GM19240 (cell line): ENCODE results near the gene POLRMT.
"Not testable (repeated sequence)": the region's sequence is repeated elsewhere in the genome, so short reads cannot be mapped to it uniquely, and the experiment has no call there.

ENCODE experiments used
- DNase-seq: peaks from one replicate; pipeline ENCODE4 v3.0.0; 2011; ENCODE audit warnings: low spot score; ENCODE audit not compliant: insufficient read length

POLRMT gene

GRCh38 chr19:593505-593904 lies 39.8 kb downstream of the POLRMT start:
- no peak for DNase-seq

- DNase-seq, result no peak
Observed at GRCh38 chr19:593055-593454, 40.3 kb downstream of the POLRMT start.

GRCh38 chr19:592101-592500 lies 41.2 kb downstream of the POLRMT start:
- no peak for DNase-seq

- no peak for DNase-seq
Observed at GRCh38 chr19:591099-591958, 42.0 kb downstream of the POLRMT start.

GRCh38 chr19:590750-591098 lies 42.6 kb downstream of the POLRMT start:
- DNase-seq, result no peak

- no peak for DNase-seq
Observed at GRCh38 chr19:590396-590745, 43.0 kb downstream of the POLRMT start.

- DNase-seq, result no peak
Observed at GRCh38 chr19:589693-590395, 43.5 kb downstream of the POLRMT start, which contains the start of gene HCN2. HCN2 (plus strand) TSS chr19:589881; CDS start chr19:589946, 65 bp downstream.

- no peak for DNase-seq
Observed at GRCh38 chr19:588741-589692, 44.3 kb downstream of the POLRMT start.

GRCh38 chr19:588093-588740 lies 45.1 kb downstream of the POLRMT start:
- DNase-seq, result no peak

- DNase-seq, result no peak
Observed at GRCh38 chr19:585551-586110, 47.7 kb downstream of the POLRMT start.

GRCh38 chr19:585146-585545 lies 48.2 kb downstream of the POLRMT start:
- not testable (repeated sequence) for DNase-seq

- DNase-seq, result peak; percentile 84
Observed at GRCh38 chr19:584240-585001, 48.9 kb downstream of the POLRMT start.

GRCh38 chr19:583968-584239 lies 49.4 kb downstream of the POLRMT start:
- no peak for DNase-seq

- no peak for DNase-seq
Observed at GRCh38 chr19:583198-583967, 50.0 kb downstream of the POLRMT start.

- no peak for DNase-seq
Observed at GRCh38 chr19:582497-583197, 50.7 kb downstream of the POLRMT start.

GRCh38 chr19:581399-582111 lies 51.8 kb downstream of the POLRMT start:
- DNase-seq, result no peak

- DNase-seq, result no peak
Observed at GRCh38 chr19:580274-580835, 53.0 kb downstream of the POLRMT start.

GRCh38 chr19:579842-580155 lies 53.5 kb downstream of the POLRMT start:
- DNase-seq, result no peak
